ENCODE results near the gene ASPG.

Gene ASPG

GRCh38 chr14:104142946-104143470, 57.5 kb downstream of the ASPG start:
- in situ Hi-C loops (cut with MboI; ENCODE audit: low sequenced_read_pairs, unreplicated experiment): no loop called here
- TF ChIP-seq CTCF (IDR thresholded peaks at IDR 0.05; ENCODE audit: borderline replicate concordance, control extremely low read depth, extremely low read depth, insufficient read depth, missing control alignments): no peak
- DNase-seq (ENCODE audit: low spot score): no peak

DNA sequence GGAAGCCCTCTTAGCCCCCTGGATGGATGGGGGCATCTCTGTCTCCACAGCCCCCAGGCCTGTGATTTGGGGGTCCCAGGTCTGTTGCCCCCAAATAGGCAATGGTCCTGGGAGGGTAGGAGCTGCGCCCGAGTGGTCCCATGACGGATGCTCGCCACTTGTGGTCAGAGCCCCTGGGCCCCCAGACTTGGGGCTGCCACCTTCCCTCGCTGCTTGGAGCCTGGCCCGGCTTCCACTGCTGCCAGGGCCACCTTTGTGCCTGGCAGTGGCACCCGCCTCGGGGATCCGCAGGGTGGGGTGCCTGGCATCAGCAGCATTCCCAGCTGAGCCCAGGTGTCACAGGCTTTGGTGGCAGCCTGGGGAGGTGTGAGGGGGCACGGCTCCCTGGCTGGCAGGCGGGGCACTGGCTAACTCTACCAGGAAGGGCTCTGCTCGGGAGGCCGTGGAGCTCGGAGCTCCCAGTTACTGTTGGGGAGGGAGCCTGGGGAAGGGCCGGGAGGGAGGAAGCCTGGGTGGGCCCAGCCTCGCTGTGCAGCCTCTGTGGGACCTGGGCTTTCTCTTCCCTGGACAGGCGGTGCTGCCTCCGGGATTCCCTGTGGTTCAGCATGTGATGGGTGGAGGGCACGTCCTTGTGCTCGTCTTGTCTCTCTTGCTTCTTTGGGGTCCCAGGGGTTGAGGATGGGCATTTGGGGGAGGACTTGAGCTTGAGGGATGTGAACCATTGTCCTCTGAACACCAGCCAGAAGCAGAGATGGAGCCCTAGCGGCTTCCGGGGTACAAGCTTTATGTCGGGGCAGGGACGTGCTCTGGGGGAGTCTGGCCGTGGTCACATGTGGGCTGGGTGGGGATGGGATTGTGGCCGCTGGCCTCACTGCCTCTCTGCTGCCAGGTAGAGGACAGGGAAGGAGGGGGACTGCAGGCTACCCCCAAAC, 58.3 kb downstream of the ASPG start:
- in situ Hi-C loops (cut with MboI; ENCODE audit: low sequenced_read_pairs, unreplicated experiment): no loop called here
- no peak for TF ChIP-seq CTCF (IDR thresholded peaks at IDR 0.05; ENCODE audit: borderline replicate concordance, control extremely low read depth, extremely low read depth, insufficient read depth, missing control alignments)
- DNase-seq (ENCODE audit: low spot score): no peak

- in situ Hi-C loops (cut with MboI; ENCODE audit: low sequenced_read_pairs, unreplicated experiment): no loop called here
- TF ChIP-seq CTCF (IDR thresholded peaks at IDR 0.05; ENCODE audit: borderline replicate concordance, control extremely low read depth, extremely low read depth, insufficient read depth, missing control alignments): no peak
- no peak for DNase-seq (ENCODE audit: low spot score)
These were observed 58.9 kb downstream of the ASPG start for GRCh38 chr14:104144453-104144790.

GRCh38 chr14:104144911-104145825, 59.7 kb downstream of the ASPG start:
- no peak for DNase-seq (ENCODE audit: low spot score)
- in situ Hi-C loops (cut with MboI; ENCODE audit: low sequenced_read_pairs, unreplicated experiment): no loop called here
- no peak for TF ChIP-seq CTCF (IDR thresholded peaks at IDR 0.05; ENCODE audit: borderline replicate concordance, control extremely low read depth, extremely low read depth, insufficient read depth, missing control alignments)

- no peak for DNase-seq (ENCODE audit: low spot score)
- TF ChIP-seq CTCF (IDR thresholded peaks at IDR 0.05; ENCODE audit: borderline replicate concordance, control extremely low read depth, extremely low read depth, insufficient read depth, missing control alignments): no peak
These were observed 60.5 kb downstream of the ASPG start for GRCh38 chr14:104145826-104146601.

More at GRCh38 chr14:104145826-104146601, 60.5 kb downstream of the ASPG start:
- in situ Hi-C loops (cut with MboI; ENCODE audit: low sequenced_read_pairs, unreplicated experiment): no loop called here
